Skin epidermis (tissue), 12 donors: ENCODE measurements around the gene MRPL20.

Experiments
- H3K27ac ChIP-seq, 21 experiments: fragments of 200-600 bp; sonication (generic) in 11 of 21; one replicate each; pipeline ENCODE4 v1.5.0; 2020; ENCODE audit warnings: mild to moderate bottlenecking in 3 of 21, inconsistent platforms in 2 of 21, moderate library complexity in 2 of 21
- H3K4me3 ChIP-seq, 7 experiments: fragments of 200-600 bp; sonication (generic) in 2 of 7; one replicate each; pipeline ENCODE4 v1.5.0; 2020; ENCODE audit warnings: inconsistent platforms in 2 of 7, mild to moderate bottlenecking in 2 of 7, moderate library complexity in 1 of 7

The MRPL20 gene

GRCh38 chr1:1356796-1357401 lies 50.2 kb downstream of the MRPL20 start:
- H3K27ac ChIP-seq = peak overlapping the region in 17 of 21 experiments; percentile 34 to 97 (median 84)
- H3K4me3 ChIP-seq = peak overlapping the region; percentile 21 to 44 (median 32)

GRCh38 chr1:1356166-1356795 lies 50.8 kb downstream of the MRPL20 start:
- Histone ChIP-seq H3K4me3 (peak overlapping the region; percentile 21 to 44 (median 32)), H3K27ac (peak overlapping the region in 14 of 21 experiments; percentile 34 to 97 (median 84))

GRCh38 chr1:1355416-1355815 lies 51.7 kb downstream of the MRPL20 start:
- peak overlapping the region in 6 of 7 experiments; percentile 0 to 37 (median 16) for H3K4me3 ChIP-seq
- H3K27ac ChIP-seq = peak overlapping the region in 3 of 21 experiments; percentile 2 to 63 (median 14)

GRCh38 chr1:1354271-1355247 lies 52.5 kb downstream of the MRPL20 start:
- Histone ChIP-seq H3K4me3 (peak overlapping the region in 2 of 7 experiments; percentile 17 to 37), H3K27ac (no peak overlapping the region)

- Histone ChIP-seq H3K27ac (peak overlapping the region in 2 of 21 experiments; percentile 14 to 48), H3K4me3 (no peak overlapping the region)
Measured at GRCh38 chr1:1353389-1354151, 53.5 kb downstream of the MRPL20 start.

GRCh38 chr1:1352786-1353388 lies 54.2 kb downstream of the MRPL20 start:
- Histone ChIP-seq H3K27ac (peak overlapping the region in 1 of 21 experiments; percentile 14), H3K4me3 (no peak overlapping the region)
